ENCODE measurements around the gene TNFAIP8L3. TPM values are rescaled to one million over a fixed set of nuclear protein-coding genes. Genes with fewer than 3 reads are reported as not detected.

Gene TNFAIP8L3
- total and polyA plus RNA-seq, 9 of the 15 experiments (the other 6 are each of a cell fraction or from before 2014, with no cell fraction given), result 0.13 TPM; not detected in 8

GRCh38 chr15:51106481-51106880, 11.8 kb upstream of the TNFAIP8L3 start (continued):
- TF ChIP-seq CHD2 (IDR thresholded peaks at IDR 0.05; ENCODE audit: low read depth, low read length), result no peak

GRCh38 chr15:51105430-51106016, 10.8 kb upstream of the TNFAIP8L3 start:
- H3K9me1 ChIP-seq (ENCODE audit: control insufficient read depth, insufficient read depth, low read length), result peaks cover 3% of the 10 kb centered on the region
- H3K9me3 ChIP-seq (replicated peaks; ENCODE audit: control insufficient read depth, insufficient read depth, low read depth, low read length), result no peaks in the 10 kb centered on the region
- peaks cover 14 to 28% of the 10 kb centered on the region in 2 experiments for H3K27me3 ChIP-seq (ENCODE audit: control insufficient read depth in 2 of 2, insufficient read depth in 2 of 2, low read length in 2 of 2)
- H3K79me2 ChIP-seq (ENCODE audit: control insufficient read depth, insufficient read depth, low read length), result no peaks in the 10 kb centered on the region
- H3K4me2 ChIP-seq (ENCODE audit: insufficient read depth, low read length), result no peak overlapping the region
- in situ Hi-C loops (cut with MboI), result no loop called here
- H3K9ac ChIP-seq (ENCODE audit: insufficient read depth in 1 of 2, low read depth in 2 of 2, low read length in 2 of 2), result no peak overlapping the region
- no peaks in the 10 kb centered on the region for H3K4me1 ChIP-seq (replicated peaks in 1 of 2; ENCODE audit: control insufficient read depth in 2 of 2, insufficient read depth in 2 of 2, low read length in 2 of 2)
- WGBS (ENCODE audit: insufficient coverage, low coverage, missing lambda C conversion rate), result 7% methylated on average over 4 of the region's 4 CpGs
- ATAC-seq, result no peak
- H3K36me3 ChIP-seq (ENCODE audit: control insufficient read depth, insufficient read depth, low read length), result no peaks in the 10 kb centered on the region
- TF ChIP-seq ZNF431 (CRISPR knock-in tag; IDR thresholded peaks at IDR 0.05) (no peak), ZNF277 (CRISPR knock-in tag; IDR thresholded peaks at IDR 0.05; ENCODE audit: borderline replicate concordance) (no peak), ZBTB49 (CRISPR knock-in tag; IDR thresholded peaks at IDR 0.05; ENCODE audit: borderline replicate concordance) (no peak), PHF21A (IDR thresholded peaks at IDR 0.05; ENCODE audit: borderline replicate concordance, low read depth) (no peak), NFATC3 (IDR thresholded peaks at IDR 0.05) (no peak), CHAMP1 (IDR thresholded peaks at IDR 0.05) (no peak), ZNF3 (CRISPR knock-in tag; IDR thresholded peaks at IDR 0.05) (no peak), GABPB2 (CRISPR knock-in tag; conservative IDR thresholded peaks at IDR 0.05) (no peak), MECOM (CRISPR knock-in tag; IDR thresholded peaks at IDR 0.05) (no peak)
- H4K20me1 ChIP-seq (replicated peaks; ENCODE audit: control insufficient read depth, insufficient read depth, low read length), result peaks cover 6% of the 10 kb centered on the region; the same call in 1 of the 2 replicates
- BruUV-seq (replicated peaks), result no TSS peak
- H3K27ac ChIP-seq (ENCODE audit: extremely low read depth, low read depth, low read length), result no peak overlapping the region
- intact Hi-C loops (cut with micrococcal nuclease), result no loop called here
- no peak overlapping the region for H2AFZ ChIP-seq (ENCODE audit: low read depth, low read length)
- POLR2A ChIA-PET, result interaction anchor here (0.7 kb wide), 1 partner anchor 25 kb away, joined by 3 read pairs; no protein-coding TSS in a partner anchor
- CTCF ChIA-PET (ENCODE audit: low intra/inter-chr PET ratio), result no interaction called here
- H3K4me3 ChIP-seq, result no peak overlapping the region
- no peak for DNase-seq (ENCODE audit: extremely low read depth in 1 of 4, low spot score in 3 of 4)
- FAIRE-seq, result no peak

Measured in K562 (cell line).